ENCODE results near the gene ZNF469.

The ZNF469 gene

GRCh38 chr16:88382491-88383400, at the start of gene ZNF469:
TSS of gene ZNF469 (plus strand) at chr16:88382959. CDS start at chr16:88427471, 44,512 bp downstream.
- no peak for DNase-seq (ENCODE audit: low spot score)

- no peak for DNase-seq (ENCODE audit: low spot score)
Observed at GRCh38 chr16:88333848-88334777, 48.6 kb upstream of the ZNF469 start.

GRCh38 chr16:88334778-88335720, 47.7 kb upstream of the ZNF469 start:
- no peak for DNase-seq (ENCODE audit: low spot score)

- no peak for DNase-seq (ENCODE audit: low spot score)
Observed at GRCh38 chr16:88337021-88337420, 45.7 kb upstream of the ZNF469 start.

- no peak for DNase-seq (ENCODE audit: low spot score)
Observed at GRCh38 chr16:88337538-88337937, 45.2 kb upstream of the ZNF469 start.

- no peak for DNase-seq (ENCODE audit: low spot score)
Observed at GRCh38 chr16:88338111-88338510, 44.6 kb upstream of the ZNF469 start.

GRCh38 chr16:88338896-88339295, 43.9 kb upstream of the ZNF469 start:
- no peak for DNase-seq (ENCODE audit: low spot score)

- DNase-seq (ENCODE audit: low spot score) = no peak
Observed at GRCh38 chr16:88339930-88340754, 42.6 kb upstream of the ZNF469 start.

- DNase-seq (ENCODE audit: low spot score) = no peak
Observed at GRCh38 chr16:88340755-88341150, 42.0 kb upstream of the ZNF469 start.

- no peak for DNase-seq (ENCODE audit: low spot score)
Observed at GRCh38 chr16:88341551-88342290, 41.0 kb upstream of the ZNF469 start.

- DNase-seq (ENCODE audit: low spot score) = no peak
Observed at GRCh38 chr16:88342491-88342890, 40.3 kb upstream of the ZNF469 start.

- DNase-seq (ENCODE audit: low spot score) = no peak
Observed at GRCh38 chr16:88343271-88343791, 39.4 kb upstream of the ZNF469 start.

- no peak for DNase-seq (ENCODE audit: low spot score)
Observed at GRCh38 chr16:88344411-88345030, 38.2 kb upstream of the ZNF469 start.

GRCh38 chr16:88345031-88345720, 37.6 kb upstream of the ZNF469 start:
- DNase-seq (ENCODE audit: low spot score) = no peak

- DNase-seq (ENCODE audit: low spot score) = no peak
Observed at GRCh38 chr16:88345721-88346560, 36.8 kb upstream of the ZNF469 start.

- DNase-seq (ENCODE audit: low spot score) = no peak
Observed at GRCh38 chr16:88346680-88347505, 35.9 kb upstream of the ZNF469 start.

All from NAMALWA (cell line).